Measurements from ENCODE around the gene WFDC9.
"Not testable (repeated sequence)": the region's sequence is repeated elsewhere in the genome, so short reads cannot be mapped to it uniquely, and the experiment has no call there.

WFDC9 gene

DNA sequence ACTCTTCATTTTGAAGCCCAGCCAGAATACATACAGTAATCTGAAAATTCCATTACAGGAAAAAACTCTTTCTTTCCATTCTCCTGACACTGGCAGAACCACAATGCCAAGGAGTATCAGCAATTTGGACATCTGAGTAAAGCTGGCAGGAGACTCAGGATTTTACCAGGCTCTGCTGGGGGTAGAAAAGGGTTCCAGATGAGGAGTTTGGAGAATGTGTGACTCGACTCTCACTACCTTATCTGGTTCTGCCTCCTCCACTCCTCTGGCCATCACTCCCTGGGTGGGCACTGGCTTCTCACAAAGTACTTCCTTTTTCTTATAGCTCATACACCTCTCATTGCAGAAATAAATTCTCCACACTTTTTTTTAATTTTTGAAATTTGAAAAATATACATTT lies 41.4 kb downstream of the WFDC9 start:
- DNase-seq: no peak

DNA sequence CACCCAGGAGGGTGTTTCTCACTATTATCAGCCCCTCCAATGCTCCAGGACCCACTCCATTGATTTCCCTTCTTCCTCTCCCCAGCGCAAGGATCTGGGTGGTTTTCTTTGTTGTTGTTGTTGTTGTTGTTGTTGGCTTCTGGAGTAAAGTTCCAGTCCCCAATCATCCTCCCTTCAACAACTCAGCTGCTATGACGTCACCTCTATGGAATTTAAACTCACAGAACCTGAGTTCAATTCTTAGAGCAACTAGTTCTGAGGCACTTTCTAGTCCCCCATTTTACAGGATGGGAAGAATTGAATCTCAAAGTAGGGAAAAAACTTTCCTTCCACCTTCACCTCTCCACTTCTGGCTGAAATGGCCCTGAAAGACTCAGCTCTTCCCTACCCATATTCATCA lies 42.3 kb downstream of the WFDC9 start:
- DNase-seq: no peak

DNA sequence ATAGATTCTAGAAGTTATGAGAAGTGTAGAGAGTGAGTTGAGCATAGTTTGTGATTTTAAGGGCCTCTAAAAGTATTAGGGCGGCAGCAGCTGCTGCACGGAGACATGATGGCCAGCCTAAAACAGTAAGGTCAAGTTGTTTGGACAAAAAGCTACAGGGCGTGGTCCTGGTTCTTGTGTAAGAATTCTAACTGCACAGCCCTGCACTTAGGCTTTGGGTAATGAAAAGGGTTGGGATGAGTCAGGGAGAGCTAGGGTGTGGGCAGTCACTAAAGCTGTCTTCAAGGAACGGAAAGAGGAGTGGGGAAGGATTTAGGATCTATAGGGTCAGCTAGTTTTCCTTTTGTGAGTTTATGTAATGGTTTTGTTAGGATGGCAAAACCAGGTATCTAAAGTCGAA lies 45.1 kb downstream of the WFDC9 start:
- not testable (repeated sequence) for DNase-seq

DNA sequence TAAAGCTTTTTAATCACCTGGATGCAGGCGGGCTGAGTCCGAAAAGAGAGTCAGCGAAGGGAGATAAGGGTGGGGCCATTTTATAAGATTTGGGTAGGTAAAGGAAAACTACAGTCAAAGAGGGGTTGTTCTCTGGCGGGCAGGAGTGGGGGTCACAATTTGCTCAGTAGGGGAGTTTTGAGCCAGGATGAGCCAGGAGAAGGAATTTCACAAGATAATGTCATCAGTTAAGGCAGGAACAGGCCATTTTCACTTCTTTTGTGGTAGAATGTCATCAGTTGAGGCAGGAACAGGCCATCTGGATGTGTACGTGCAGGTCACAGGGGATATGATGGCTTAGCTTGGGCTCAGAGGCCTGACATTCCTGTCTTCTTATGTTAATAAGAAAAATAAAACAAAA lies 46.8 kb downstream of the WFDC9 start:
- DNase-seq: not testable (repeated sequence)

DNA sequence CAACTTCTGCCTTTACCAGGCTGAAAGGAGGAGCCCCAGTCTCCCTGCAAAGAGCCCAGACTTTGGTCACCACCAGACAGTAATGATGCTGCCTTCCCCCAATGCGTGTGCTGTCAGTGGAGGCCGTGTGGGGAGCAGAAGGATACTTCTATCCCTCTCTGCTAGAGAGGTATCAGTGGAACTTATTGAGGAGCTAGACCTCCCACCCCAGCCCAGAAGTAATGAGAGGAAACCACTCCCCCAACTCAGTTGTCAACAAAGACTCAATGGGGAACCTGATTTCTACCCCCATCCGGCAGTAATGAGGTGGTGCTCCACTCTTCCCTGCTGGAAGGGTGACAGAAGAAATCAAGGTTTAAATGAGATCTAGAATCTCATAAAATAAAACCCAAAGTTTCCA lies 47.6 kb downstream of the WFDC9 start:
- no peak for DNase-seq

DNA sequence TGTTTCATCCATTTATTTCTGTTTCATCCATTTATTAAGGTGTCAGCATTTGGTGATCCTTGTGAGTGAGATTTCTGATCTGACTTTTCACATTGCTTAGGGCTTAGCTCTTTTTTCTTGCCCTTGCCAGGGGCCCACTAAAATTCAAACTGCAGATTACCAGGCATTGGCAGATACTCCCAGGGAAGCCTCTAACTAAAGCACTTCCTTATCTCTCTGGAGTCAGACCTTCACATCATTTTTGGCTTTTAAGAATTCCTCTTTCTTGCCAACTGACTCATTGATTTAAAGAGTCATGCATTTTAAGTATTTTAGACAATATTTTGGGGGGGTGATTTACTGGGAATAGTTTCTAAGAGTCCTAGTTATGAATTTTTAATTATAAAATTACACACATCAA lies 49.4 kb downstream of the WFDC9 start:
- DNase-seq: no peak

DNA sequence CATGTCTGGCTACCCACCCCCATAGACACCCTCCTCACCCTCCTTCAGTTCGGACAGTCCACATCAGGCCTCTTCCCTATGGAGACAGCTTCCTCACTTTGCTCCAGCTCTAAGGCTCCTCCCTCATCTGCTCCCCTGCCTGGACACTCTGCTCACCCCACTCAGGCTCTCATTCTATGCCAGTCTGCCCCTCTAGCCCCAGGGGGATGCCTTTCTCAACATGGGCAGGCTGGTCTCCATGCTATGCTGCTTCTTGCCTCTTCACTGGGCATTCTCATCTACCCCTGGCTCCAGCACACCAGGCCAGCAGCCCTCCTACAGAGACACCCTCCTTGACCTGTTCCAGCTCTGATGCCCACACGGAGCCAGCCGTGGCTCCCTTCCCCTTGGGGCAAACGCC lies 51.9 kb downstream of the WFDC9 start, which contains the start of gene WFDC8:
Gene WFDC8 (minus strand): TSS at position 101 of the 400 bp plus-strand sequence. CDS start 37 bp downstream, at position 64.
- DNase-seq: no peak

DNA sequence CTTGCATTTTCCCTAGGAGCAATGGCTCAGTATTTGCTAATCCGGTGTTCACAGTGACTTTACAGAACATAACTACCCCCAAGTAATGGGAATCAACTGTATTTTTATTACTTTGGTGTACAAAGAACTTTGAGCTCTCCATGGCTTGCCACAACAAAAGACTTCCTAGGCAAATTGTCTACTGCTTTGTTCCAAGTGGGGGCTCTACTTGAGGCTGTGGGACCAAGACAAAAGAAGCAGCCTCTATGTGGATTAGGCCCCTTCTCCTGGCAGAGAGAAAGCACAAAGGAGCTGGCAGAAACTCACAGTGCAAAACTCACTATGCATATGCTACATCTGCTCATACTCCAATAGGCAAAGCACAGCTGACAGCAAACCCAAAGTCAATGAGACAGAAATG lies 52.9 kb downstream of the WFDC9 start:
- no peak for DNase-seq

DNA sequence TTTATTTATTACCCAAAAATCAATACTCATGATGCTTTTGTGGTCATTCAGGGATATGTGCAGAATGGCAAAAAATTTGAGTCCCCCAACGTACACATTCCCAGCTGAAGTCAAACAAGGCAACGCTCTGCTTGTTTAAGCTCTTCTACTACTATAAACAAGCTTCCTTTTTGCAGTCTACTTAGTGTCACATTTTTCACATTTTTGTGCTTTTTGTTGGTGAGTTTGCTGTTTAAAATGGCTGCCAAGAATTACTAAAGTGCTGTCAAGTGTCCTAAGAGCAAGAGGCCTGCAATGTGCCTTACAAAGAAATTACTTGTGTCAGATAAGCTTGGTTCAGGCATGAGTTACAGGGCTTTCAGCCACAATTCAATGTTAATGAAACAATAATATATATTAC lies 54.1 kb downstream of the WFDC9 start:
- no peak for DNase-seq

DNA sequence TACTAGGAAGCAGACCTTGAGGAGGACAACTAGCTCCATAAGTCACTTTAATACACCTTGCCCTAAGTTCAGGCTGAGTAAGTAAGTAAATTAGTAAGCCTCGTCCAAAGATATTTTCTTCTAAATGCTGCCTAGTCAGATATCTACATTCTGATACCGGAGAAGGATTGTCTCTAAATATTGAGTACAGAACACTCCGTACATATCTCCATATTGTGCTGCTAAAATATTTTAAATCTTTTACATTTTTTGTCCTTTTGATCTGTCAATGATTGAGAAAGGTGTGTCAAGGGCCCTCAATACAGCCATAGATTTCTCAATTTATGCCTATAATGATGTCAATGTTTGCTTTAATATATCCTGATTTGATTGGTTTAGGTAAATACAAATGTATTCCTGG lies 55.2 kb downstream of the WFDC9 start:
- no peak for DNase-seq

DNA sequence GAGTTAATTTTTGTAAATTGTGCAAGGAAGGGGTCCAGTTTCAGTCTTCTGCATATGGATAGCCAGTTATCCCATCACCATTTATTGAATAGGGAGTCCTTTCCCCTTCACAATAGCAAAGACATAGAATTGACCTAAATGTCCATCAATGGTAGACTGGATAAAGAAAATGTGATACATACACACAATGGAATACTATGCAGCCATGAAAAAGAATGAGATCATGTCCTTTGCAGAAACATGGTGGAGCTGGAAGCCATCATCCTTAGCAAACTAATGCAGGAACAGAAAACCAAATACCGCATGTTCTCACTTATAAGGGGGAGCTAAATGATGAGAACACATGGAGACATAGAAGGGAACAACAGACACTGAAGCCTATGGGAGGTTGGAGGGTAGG lies 61.4 kb downstream of the WFDC9 start:
- DNase-seq: not testable (repeated sequence)

DNA sequence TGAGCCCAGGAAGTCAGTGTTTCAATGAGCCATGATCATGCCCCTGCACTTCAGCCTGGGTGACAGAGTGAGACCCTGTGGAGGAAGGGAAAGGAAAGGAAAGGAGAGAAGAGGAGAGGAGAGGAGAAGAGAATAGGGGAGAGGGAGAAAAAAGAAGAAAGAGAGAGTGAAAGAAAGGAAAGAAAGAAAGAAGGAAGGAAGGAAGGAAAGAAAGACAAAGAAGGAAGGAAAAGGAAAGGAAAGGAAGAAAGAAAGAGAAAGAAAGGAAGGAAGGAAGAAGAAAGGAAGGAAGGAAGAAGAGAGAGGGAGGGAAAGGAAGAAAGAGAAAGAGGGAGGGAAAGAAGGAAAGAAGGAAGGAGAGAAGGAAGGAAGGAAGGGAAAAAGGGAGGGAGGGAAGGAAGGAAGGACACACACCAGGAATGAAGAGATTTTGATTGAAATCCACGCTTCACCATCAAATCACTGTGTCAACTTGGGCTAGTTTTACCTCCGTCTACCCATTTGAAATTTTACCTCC lies 66.3 kb downstream of the WFDC9 start:
- DNase-seq: no peak
